ENCODE results near the gene SMPD3. TPM values are rescaled to one million over a fixed set of nuclear protein-coding genes. Genes with fewer than 3 reads are reported as not detected.

Gene SMPD3
- total and polyA plus RNA-seq, 10 donors = 0.66 to 6.5 (median 1.9) TPM

DNA sequence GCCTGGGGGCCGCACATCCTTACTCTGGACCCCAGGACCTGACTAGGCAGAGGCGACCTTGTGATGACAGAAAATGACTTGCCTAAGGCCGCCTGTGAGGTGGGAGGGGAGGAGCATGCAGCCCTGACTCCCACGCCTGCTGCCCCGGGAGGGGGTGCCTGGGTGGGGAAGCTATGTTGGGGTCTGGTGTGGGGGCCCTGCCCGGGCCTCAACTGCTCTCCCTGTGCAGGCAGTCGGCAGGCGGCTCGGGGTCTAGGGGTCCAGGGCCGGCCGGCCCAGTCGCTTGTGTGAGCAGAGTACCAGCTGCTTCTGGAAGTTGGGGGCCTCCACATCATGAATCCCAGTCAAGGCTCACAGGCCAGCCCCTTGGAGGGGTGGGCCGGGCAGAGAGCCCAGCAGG is 89.4 kb downstream of the SMPD3 start:
- WGBS, 5 donors = 81 to 92% (median 91%) methylated on average over 5 to 13 of the region's 13 CpGs
- TF ChIP-seq, protein P1, sequence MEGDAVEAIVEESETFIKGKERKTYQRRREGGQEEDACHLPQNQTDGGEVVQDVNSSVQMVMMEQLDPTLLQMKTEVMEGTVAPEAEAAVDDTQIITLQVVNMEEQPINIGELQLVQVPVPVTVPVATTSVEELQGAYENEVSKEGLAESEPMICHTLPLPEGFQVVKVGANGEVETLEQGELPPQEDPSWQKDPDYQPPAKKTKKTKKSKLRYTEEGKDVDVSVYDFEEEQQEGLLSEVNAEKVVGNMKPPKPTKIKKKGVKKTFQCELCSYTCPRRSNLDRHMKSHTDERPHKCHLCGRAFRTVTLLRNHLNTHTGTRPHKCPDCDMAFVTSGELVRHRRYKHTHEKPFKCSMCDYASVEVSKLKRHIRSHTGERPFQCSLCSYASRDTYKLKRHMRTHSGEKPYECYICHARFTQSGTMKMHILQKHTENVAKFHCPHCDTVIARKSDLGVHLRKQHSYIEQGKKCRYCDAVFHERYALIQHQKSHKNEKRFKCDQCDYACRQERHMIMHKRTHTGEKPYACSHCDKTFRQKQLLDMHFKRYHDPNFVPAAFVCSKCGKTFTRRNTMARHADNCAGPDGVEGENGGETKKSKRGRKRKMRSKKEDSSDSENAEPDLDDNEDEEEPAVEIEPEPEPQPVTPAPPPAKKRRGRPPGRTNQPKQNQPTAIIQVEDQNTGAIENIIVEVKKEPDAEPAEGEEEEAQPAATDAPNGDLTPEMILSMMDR (IDR thresholded peaks at IDR 0.05 in 8 of 11, conservative IDR thresholded peaks at IDR 0.05 in 3 of 11) = no peak
- TF ChIP-seq POLR2AphosphoS5 (IDR thresholded peaks at IDR 0.05) (no peak), POLR2A (IDR thresholded peaks at IDR 0.05) (no peak)
- peaks cover 0 to under 1% (median 0%) of the 10 kb centered on the region in 7 donors for H3K27me3 ChIP-seq (replicated peaks in 1 of 7)
- H3K36me3 ChIP-seq = peaks cover 0 to 75% (median 40%) of the 10 kb centered on the region in 6 donors
- no peak for DNase-seq
- peaks cover 20 to 44% (median 34%) of the 10 kb centered on the region in 6 donors for H3K4me1 ChIP-seq
- no peaks in the 10 kb centered on the region for H3K9me3 ChIP-seq
- intact Hi-C loops (cut with DNase I; ENCODE audit: low total_unique reads) = no loop called here
- no peak overlapping the region for H3K27ac ChIP-seq
- no peak overlapping the region for H3K4me3 ChIP-seq

DNA sequence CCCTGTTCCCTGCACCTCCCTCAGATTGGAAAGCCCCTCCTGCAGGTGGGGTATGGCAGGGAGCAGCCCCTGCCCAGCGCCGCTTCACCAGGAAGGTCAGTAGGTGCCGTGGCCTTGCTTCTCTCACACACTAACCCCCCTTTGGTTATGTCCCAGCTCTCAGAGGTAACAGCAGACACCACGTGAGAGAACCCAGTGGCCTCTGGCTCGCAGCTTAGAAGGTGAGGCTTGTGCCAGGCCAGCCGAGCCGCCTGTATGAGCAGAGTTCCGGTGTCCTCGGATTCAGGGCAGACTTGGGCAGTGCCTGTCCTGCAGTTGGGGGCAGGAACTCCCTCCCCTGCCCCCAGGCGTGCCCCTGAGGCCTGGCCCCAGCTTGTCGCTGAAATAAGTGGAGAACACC is 90.4 kb downstream of the SMPD3 start:
- H3K4me1 ChIP-seq = peaks cover 20 to 40% (median 34%) of the 10 kb centered on the region in 6 donors

DNA sequence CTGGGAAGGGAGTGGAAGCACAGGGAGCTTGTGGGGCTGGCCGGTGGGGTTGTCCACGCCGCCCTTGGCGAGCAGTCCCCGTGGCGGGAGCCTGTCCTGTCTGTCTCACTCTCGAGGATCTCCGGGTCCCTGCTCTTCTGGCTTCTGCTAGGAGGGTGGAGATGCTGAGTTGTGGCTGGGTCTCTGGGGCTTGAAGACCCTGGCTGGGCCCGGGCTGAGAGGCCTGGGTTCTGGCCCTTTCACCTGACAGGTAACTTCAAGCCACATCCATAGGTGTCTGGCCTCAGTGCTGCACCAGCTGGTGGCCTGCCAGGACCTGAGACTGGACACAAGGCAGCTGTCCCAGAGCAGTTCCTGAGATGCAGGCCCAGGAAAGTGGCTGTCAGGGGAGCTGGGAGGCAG is 90.8 kb downstream of the SMPD3 start:
- intact Hi-C loops (cut with DNase I; ENCODE audit: low total_unique reads) = no loop called here
- Histone ChIP-seq H3K4me3 (no peak overlapping the region), H3K36me3 (peaks cover 0 to 89% (median 53%) of the 10 kb centered on the region in 6 donors), H3K27me3 (replicated peaks in 1 of 7) (no peaks in the 10 kb centered on the region), H3K4me1 (peaks cover 20 to 40% (median 34%) of the 10 kb centered on the region in 6 donors), H3K9me3 (no peaks in the 10 kb centered on the region), H3K27ac (no peak overlapping the region)
- WGBS, 5 donors = 88 to 93% (median 91%) methylated on average over 9 of the region's 9 CpGs; no CpG with 5 or more reads in 1 of the 5 donors
- TF ChIP-seq POLR2AphosphoS5 (IDR thresholded peaks at IDR 0.05) (no peak), POLR2A (IDR thresholded peaks at IDR 0.05) (no peak)
- TF ChIP-seq, protein P1 (IDR thresholded peaks at IDR 0.05 in 8 of 11, conservative IDR thresholded peaks at IDR 0.05 in 3 of 11) = no peak
- DNase-seq = no peak

More for the DNA sequence above, 90.4 kb downstream of the SMPD3 start:
- no peak for DNase-seq
- no peaks in the 10 kb centered on the region for H3K27me3 ChIP-seq (replicated peaks in 1 of 7)
- intact Hi-C loops (cut with DNase I; ENCODE audit: low total_unique reads) = no loop called here
- peaks cover 0 to 85% (median 50%) of the 10 kb centered on the region in 6 donors for H3K36me3 ChIP-seq
- H3K9me3 ChIP-seq = no peaks in the 10 kb centered on the region
- no peak overlapping the region for H3K4me3 ChIP-seq
- peak in 1 of 3 donors; percentile 34 for TF ChIP-seq POLR2AphosphoS5 (IDR thresholded peaks at IDR 0.05)
- TF ChIP-seq, protein P1 (IDR thresholded peaks at IDR 0.05 in 8 of 11, conservative IDR thresholded peaks at IDR 0.05 in 3 of 11) = no peak
- 79 to 87% (median 83%) methylated on average over 4 to 11 of the region's 11 CpGs for WGBS, 5 donors
- H3K27ac ChIP-seq = no peak overlapping the region

DNA sequence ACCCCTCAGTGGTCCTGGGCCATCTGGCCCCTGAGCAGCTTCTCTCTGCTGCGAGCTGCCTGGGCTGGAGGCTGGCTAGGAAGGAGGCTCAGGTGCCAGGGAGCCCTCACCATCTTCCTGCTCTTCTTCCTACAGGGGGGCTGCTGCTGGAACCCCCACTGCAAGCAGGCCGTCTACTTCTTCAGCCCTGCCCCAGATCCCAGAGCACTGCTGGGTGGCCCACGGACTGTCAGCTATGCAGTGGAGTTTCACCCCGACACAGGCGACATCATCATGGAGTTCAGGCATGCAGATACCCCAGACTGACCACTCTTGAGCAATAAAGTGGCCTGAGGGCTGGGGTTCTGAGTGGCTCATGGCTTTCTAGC is 91.4 kb downstream of the SMPD3 start:
- peak overlapping the region in 2 of 8 donors; percentile 24 to 28 for H3K27ac ChIP-seq

More for the DNA sequence above, 91.4 kb downstream of the SMPD3 start:
- TF ChIP-seq POLR2A (IDR thresholded peaks at IDR 0.05) (no peak), POLR2AphosphoS5 (IDR thresholded peaks at IDR 0.05) (no peak)
- TF ChIP-seq, protein P1 (IDR thresholded peaks at IDR 0.05 in 8 of 11, conservative IDR thresholded peaks at IDR 0.05 in 3 of 11) = no peak
- Histone ChIP-seq H3K36me3 (peaks cover 0 to 95% (median 59%) of the 10 kb centered on the region in 6 donors), H3K4me1 (peaks cover 20 to 40% (median 34%) of the 10 kb centered on the region in 6 donors), H3K4me3 (peak overlapping the region in 1 of 8 donors; percentile 51), H3K9me3 (no peaks in the 10 kb centered on the region), H3K27me3 (replicated peaks in 1 of 7) (no peaks in the 10 kb centered on the region)
- WGBS, 5 donors = 71 to 83% (median 76%) methylated on average over 4 to 5 of the region's 5 CpGs
- intact Hi-C loops (cut with DNase I; ENCODE audit: low total_unique reads) = no loop called here
- DNase-seq = no peak

Measured in spleen (tissue), 11 donors.